Aortic smooth muscle cell (primary cell): ENCODE results near the gene S1PR2. TPM values are rescaled to one million over a fixed set of nuclear protein-coding genes. Genes with fewer than 3 reads are reported as not detected.

ENCODE experiments used
- total RNA-seq: library from RNA; depleted of rRNA; stranded (reverse); fragments of >200 nt; gene quantifications from 2 replicates; pipeline ENCODE4 v1.2.3, GENCODE V29; 2014

The S1PR2 gene, protein sequence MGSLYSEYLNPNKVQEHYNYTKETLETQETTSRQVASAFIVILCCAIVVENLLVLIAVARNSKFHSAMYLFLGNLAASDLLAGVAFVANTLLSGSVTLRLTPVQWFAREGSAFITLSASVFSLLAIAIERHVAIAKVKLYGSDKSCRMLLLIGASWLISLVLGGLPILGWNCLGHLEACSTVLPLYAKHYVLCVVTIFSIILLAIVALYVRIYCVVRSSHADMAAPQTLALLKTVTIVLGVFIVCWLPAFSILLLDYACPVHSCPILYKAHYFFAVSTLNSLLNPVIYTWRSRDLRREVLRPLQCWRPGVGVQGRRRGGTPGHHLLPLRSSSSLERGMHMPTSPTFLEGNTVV
- total RNA-seq = 9.1 and 9.4 TPM in 2 replicates

DNA sequence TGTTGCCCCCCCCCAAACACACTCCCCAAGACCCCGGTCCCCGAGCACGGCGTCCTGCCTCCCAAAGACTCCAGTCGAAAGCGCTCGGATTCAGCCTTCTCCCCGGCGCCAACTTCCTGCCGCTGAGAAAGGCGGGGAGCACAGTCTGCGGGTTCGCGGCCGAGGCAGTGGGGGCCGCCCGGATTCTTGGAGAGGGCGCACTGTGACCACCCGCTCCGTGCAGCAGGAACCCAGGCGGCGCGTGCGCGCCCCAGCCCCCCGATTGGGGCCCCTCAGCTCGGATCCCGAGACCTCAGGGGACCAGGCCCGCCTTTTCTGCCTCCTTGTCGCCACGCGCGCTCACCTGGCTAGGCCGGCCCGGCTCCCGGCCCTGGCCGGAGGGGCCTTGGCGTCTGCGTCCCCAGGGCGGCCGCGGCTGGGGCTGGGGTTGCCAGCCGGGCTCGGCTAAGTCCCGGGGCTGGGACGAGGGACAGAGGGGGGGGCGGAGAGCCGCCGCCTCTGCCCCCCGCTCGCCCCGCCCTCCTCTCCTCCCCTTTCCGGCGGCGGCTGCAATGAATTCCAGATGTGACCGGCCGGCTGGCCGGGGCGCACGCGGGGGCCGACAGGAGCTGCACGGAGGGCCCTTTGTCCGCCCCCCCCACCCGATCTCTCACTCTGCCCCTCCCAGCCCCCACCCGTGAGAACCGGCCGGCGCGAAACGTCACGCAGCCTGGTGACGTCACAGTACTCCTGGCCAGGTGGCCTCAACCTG lies at the start of gene S1PR2:
S1PR2 (minus strand) TSS at position 471 of the 751 bp plus-strand sequence. CDS start 6,426 bp downstream, outside the sequence.

DNA sequence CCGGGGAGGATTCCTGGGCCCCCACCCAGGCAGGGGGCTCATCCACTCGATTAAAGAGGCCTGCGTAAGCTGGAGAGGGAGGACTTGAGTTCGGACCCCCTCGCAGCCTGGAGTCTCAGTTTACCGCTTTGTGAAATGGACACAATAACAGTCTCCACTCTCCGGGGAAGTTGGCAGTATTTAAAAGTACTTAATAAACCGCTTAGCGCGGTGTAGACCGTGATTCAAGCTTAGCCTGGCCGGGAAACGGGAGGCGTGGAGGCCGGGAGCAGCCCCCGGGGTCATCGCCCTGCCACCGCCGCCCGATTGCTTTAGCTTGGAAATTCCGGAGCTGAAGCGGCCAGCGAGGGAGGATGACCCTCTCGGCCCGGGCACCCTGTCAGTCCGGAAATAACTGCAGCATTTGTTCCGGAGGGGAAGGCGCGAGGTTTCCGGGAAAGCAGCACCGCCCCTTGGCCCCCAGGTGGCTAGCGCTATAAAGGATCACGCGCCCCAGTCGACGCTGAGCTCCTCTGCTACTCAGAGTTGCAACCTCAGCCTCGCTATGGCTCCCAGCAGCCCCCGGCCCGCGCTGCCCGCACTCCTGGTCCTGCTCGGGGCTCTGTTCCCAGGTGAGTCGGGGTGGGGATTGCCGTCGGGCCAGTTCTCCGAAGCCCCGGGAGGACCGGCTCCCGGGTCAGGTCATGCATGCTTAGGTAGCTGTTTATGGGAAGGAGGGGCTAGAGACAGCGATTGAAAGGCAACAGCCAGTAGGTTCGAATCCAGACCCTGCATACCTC lies 39.7 kb upstream of the S1PR2 start, which contains the start of gene ICAM1:
ICAM1 (plus strand) TSS at position 505 of the 779 bp plus-strand sequence; CDS start at position 545, 40 bp downstream.

DNA sequence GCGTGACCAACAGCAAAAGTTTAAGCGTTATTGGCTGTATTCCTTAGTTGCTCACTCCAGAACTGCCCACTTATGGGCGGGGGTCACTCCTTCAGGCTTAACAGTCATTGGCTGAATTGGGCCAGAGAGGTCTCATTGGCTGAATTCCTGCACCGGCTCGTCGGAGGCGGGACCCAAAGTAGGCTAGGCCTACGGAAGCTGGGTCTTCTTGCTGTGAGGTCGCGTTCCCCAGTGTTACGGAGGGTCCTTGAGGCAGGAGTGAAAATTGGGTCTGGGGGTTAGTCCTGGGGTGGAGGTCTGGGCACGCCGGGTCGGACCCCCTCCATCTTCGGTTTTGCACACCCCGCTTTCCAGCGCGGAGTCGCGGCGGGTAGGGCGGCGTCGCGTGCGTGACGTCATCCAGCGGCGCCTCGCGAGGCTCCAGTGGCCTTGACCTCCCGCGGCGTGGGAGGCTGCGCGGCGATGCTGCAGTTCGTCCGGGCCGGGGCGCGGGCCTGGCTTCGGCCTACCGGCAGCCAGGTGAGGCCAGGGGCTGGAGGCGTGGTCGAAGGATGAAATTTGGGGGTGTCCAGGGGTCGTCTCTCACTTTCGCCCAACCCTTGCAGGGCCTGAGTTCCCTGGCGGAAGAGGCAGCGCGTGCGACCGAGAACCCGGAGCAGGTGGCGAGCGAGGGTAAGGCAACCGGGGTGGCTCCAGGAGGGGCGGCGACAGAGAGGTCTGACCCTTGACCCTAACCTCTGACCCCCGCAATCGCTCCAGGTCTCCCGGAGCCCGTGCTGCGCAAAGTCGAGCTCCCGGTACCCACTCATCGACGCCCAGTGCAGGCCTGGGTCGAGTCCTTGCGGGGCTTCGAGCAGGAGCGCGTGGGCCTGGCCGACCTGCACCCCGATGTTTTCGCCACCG lies 20.9 kb upstream of the S1PR2 start, which contains the start of gene MRPL4:
MRPL4 (plus strand) TSS at position 423 of the 903 bp plus-strand sequence; CDS start at position 463, 40 bp downstream.

DNA sequence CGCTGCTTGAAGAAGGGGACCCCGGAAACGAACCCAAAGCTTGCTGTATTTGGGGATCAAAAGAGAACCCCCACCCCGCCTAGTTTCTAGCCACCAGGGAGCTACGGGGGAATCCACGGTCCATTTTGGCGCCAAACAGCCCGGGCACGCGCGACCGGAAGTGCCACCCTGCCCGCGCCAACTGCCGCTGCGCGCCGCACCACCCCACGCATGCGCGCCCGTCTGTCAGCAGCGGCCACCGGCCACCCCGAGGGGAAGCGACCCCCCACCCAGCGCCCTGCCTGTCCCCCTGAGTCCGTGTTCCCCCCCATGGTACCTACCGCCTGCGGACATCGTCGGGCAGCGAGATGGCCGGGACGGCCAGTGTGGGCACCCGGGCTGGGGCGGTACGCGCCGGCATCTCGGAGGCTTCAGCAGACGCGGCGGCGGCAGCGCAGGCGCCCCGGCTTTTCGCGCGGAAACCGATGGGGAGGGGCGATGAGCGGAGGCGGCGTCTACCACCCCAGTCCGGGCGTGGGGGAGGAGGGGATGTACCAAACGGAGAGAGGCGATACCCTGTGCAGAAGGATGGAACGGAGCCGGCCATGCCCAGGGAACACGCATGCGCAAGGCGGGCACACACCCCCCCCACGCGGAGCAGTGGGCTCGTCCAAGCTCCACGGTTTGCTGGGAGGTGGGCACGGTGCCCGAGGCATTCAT lies 36.5 kb downstream of the S1PR2 start, which contains the start of gene DNMT1:
DNMT1 (minus strand) TSS at position 454 of the 699 bp plus-strand sequence; CDS start at position 400, 54 bp downstream.

Other genes with a start within 250 kb of the S1PR2 start
- 3.5 and 6.3 TPM in 2 replicates for gene COL5A3, start 220.8 kb downstream of the S1PR2 start, total RNA-seq
- gene RDH8, start 217.8 kb downstream of the S1PR2 start, total RNA-seq = not detected in 2 replicates
- 18.4 and 22.4 TPM in 2 replicates for gene SHFL, start 145.0 kb downstream of the S1PR2 start, total RNA-seq
- gene ANGPTL6, start 128.7 kb downstream of the S1PR2 start, total RNA-seq = 0.13 and 0.25 TPM in 2 replicates
- 17.3 and 26.7 TPM in 2 replicates for gene PPAN, start 125.0 kb downstream of the S1PR2 start, total RNA-seq
- 1.2 and 1.3 TPM in 2 replicates for gene P2RY11, start 119.6 kb downstream of the S1PR2 start, total RNA-seq
- gene EIF3G, start 111.4 kb downstream of the S1PR2 start, total RNA-seq = 294 and 341 TPM in 2 replicates
- 39.1 and 39.9 TPM in 2 replicates for gene DNMT1, start 36.4 kb downstream of the S1PR2 start, total RNA-seq
- 13.9 and 15.7 TPM in 2 replicates for gene MRPL4, start 20.9 kb upstream of the S1PR2 start, total RNA-seq
- 1.3 and 4.9 TPM in 2 replicates for gene ICAM1, start 39.8 kb upstream of the S1PR2 start, total RNA-seq
- 0.13 and 0.62 TPM in 2 replicates for gene ICAM4, start 55.6 kb upstream of the S1PR2 start, total RNA-seq
- 0.26 and 0.56 TPM in 2 replicates for gene ICAM5, start 58.6 kb upstream of the S1PR2 start, total RNA-seq
- gene ZGLP1, start 78.5 kb upstream of the S1PR2 start, total RNA-seq = 0.12 and 0.13 TPM in 2 replicates
- 19.3 and 19.7 TPM in 2 replicates for gene FDX2, start 84.7 kb upstream of the S1PR2 start, total RNA-seq
- 5.5 and 5.7 TPM in 2 replicates for gene RAVER1, start 102.2 kb upstream of the S1PR2 start, total RNA-seq
- 15.2 and 21.5 TPM in 2 replicates for gene ICAM3, start 108.3 kb upstream of the S1PR2 start, total RNA-seq
- gene TYK2, start 149.2 kb upstream of the S1PR2 start, total RNA-seq = 49.8 and 62.4 TPM in 2 replicates
- gene CDC37, start 172.2 kb upstream of the S1PR2 start, total RNA-seq = 183 and 233 TPM in 2 replicates
- 2.4 and 3.5 TPM in 2 replicates for gene PDE4A, start 189.2 kb upstream of the S1PR2 start, total RNA-seq